ENCODE data around the gene PGLYRP2.
A peak's percentile ranks its signal among the peaks of the same experiment; 100 is the strongest.

DNA sequence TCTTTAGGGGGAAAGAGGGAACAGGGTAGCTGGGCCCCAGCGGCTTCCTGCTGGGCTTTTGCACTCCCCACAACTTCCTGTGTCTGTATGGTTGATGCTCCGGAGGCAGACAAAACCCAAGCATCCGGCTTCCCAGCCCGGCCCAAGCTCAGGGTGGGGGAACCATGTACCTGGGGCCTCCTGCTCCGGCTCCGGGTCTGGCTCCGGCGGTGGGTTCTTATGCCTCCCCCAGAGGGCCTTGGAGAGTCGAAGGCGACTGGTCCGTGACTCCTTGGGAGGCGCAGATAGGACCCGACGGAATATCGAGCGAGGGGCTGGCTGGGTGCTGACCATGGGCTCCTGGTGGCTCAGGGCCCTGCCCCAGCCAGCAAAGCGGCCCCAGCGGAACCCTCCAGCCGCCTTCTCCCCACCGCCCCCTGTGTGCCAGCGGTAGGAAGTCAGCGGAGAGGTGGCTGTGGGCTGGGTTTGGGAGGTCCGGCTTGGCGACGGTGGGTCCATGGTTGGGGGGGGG, 15.4 kb downstream of the PGLYRP2 start:
- TF ChIP-seq, protein P1, sequence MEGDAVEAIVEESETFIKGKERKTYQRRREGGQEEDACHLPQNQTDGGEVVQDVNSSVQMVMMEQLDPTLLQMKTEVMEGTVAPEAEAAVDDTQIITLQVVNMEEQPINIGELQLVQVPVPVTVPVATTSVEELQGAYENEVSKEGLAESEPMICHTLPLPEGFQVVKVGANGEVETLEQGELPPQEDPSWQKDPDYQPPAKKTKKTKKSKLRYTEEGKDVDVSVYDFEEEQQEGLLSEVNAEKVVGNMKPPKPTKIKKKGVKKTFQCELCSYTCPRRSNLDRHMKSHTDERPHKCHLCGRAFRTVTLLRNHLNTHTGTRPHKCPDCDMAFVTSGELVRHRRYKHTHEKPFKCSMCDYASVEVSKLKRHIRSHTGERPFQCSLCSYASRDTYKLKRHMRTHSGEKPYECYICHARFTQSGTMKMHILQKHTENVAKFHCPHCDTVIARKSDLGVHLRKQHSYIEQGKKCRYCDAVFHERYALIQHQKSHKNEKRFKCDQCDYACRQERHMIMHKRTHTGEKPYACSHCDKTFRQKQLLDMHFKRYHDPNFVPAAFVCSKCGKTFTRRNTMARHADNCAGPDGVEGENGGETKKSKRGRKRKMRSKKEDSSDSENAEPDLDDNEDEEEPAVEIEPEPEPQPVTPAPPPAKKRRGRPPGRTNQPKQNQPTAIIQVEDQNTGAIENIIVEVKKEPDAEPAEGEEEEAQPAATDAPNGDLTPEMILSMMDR (conservative IDR thresholded peaks at IDR 0.05; ENCODE audit: low read length), result peak; percentile 18; the same call in 1 of the 2 replicates
- TF ChIP-seq EZH2phosphoT487 (IDR thresholded peaks at IDR 0.05; ENCODE audit: borderline replicate concordance), result no peak
